ENCODE results near the gene AQR. TPM values are rescaled to one million over a fixed set of nuclear protein-coding genes. Genes with fewer than 3 reads are reported as not detected.

The AQR gene
- 32.9 TPM for total RNA-seq

- ATAC-seq = peak; percentile 100
- intact Hi-C loops (cut with DNase I) = no loop called here
- DNase-seq (ENCODE audit: low spot score) = peak; percentile 95
Observed at GRCh38 chr15:34969340-34970097, at the start of gene AQR. TSS of gene AQR (minus strand) at chr15:34969742. CDS start at chr15:34969613, 129 bp downstream.

- no peak for ATAC-seq
- intact Hi-C loops (cut with DNase I) = no loop called here
- no peak for DNase-seq (ENCODE audit: low spot score)
Observed at GRCh38 chr15:35014241-35014640, 44.7 kb upstream of the AQR start.

DNA sequence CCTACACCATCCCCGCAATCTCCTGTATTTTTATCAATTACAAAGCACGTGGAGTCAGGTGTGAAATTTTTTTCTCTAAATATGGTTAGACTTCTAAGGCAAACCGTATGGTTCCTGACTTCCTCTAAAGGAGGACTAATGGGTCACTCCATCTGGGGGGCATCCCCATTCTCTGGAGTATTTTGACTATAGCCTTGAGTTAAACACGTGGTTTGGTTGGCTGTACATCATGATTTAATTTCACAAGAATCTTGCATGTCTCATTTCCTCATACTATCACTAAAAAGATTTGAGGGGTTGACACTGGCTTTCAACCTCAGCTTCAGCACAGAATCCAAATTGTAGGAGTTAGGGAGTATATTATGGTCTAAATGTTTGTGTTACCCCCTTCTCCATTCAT lies 43.8 kb upstream of the AQR start:
- no peak for ATAC-seq
- no peak for DNase-seq (ENCODE audit: low spot score)
- intact Hi-C loops (cut with DNase I) = no loop called here

GRCh38 chr15:35007397-35007796 lies 37.9 kb upstream of the AQR start:
- intact Hi-C loops (cut with DNase I) = loop anchor here (5.0 kb wide), 1 partner anchor 1125 kb away; no protein-coding TSS in a partner anchor
- DNase-seq (ENCODE audit: low spot score) = no peak
- no peak for ATAC-seq

DNA sequence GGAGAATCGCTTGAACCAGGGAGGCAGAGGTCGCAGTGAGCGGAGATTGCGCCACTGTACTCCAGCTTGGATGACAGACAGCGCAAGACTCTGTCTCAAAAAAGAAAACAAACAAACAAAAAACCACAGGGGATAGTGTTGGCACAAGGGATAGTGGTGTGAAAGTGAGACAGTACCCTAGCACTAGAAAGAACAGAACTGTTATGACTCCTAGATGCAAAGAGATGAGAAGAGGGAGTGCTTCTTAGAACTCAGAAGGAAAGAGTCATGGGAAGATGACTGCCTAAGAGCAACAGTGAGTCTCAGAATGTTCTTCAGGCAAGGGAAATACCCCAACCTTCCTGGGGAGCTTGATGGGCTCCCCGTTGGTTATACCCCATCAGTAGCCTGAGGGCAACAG lies 36.4 kb upstream of the AQR start:
- DNase-seq (ENCODE audit: low spot score) (no peak), ATAC-seq (no peak)
- intact Hi-C loops (cut with DNase I) = loop anchor here (5.0 kb wide), 1 partner anchor 1126 kb away; no protein-coding TSS in a partner anchor

DNA sequence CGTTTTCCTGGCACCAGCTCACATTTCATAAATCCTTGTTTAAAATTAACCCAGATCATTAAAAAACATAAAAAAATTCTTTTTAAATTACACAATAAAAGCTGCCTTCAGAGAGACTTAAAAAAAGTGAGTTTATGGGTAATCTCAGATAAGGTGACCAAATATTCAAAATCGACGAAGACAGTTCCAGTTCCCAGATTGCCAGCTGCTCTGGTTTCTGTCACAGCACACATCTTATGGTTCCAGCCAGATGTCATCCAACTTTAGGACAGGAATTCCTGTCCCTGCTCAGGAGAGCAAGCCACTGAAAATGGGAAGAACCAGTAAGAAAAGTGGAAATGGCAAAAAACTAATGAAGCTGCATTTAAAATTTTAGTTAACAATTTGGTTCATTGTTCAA lies 34.4 kb upstream of the AQR start:
- intact Hi-C loops (cut with DNase I) = no loop called here
- no peak for ATAC-seq

GRCh38 chr15:35000511-35000910 lies 31.0 kb upstream of the AQR start:
- ATAC-seq (peak; percentile 60), DNase-seq (ENCODE audit: low spot score) (no peak)
- intact Hi-C loops (cut with DNase I) = no loop called here

More for the DNA sequence above, 34.4 kb upstream of the AQR start:
- no peak for DNase-seq (ENCODE audit: low spot score)

DNA sequence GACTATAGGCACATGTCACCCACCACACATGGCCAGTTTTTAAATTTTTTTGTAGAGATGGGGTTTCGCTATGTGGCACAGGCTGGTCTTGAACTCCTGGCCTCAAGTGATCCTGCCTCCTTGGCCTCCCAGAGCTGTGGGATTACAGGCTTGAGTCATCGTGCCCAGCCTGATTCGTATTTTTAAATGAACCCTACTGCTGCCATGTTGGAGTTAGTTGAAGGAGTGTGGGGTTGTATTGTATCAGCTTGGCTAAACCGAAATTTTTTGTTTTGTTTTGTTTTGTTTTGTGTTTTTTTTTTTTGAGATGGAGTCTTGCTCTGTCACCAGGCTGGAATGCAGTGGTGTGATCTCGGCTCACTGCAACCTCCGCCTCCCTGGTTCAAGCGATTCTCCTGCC lies 30.4 kb upstream of the AQR start:
- ATAC-seq = no peak
- DNase-seq (ENCODE audit: low spot score) = no peak
- intact Hi-C loops (cut with DNase I) = no loop called here

GRCh38 chr15:34994925-34995324 lies 25.4 kb upstream of the AQR start:
- no peak for DNase-seq (ENCODE audit: low spot score)
- intact Hi-C loops (cut with DNase I) = no loop called here
- no peak for ATAC-seq

- intact Hi-C loops (cut with DNase I) = no loop called here
- ATAC-seq (no peak), DNase-seq (ENCODE audit: low spot score) (no peak)
Observed at GRCh38 chr15:34993877-34994276, 24.3 kb upstream of the AQR start.

DNA sequence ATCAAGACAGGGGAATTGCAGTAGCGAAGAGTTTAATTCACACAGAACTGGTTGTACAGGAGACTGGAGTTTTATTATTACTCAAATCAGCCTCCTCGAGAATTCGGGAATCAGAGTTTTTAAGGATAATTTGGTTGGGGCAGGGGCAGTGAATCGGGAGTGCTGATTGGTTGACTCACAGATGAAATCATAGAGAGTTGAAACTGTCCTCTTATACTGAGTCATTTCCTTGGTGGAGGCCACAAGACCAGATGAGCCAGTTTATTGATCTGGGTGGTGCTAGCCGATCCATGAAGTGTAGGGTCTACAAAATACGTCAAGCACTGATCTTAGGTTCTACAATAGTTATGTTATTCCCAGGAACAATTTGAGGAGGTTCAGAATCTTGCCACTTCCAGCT lies 23.9 kb upstream of the AQR start:
- intact Hi-C loops (cut with DNase I) = no loop called here
- ATAC-seq = no peak
- DNase-seq (ENCODE audit: low spot score) = no peak

DNA sequence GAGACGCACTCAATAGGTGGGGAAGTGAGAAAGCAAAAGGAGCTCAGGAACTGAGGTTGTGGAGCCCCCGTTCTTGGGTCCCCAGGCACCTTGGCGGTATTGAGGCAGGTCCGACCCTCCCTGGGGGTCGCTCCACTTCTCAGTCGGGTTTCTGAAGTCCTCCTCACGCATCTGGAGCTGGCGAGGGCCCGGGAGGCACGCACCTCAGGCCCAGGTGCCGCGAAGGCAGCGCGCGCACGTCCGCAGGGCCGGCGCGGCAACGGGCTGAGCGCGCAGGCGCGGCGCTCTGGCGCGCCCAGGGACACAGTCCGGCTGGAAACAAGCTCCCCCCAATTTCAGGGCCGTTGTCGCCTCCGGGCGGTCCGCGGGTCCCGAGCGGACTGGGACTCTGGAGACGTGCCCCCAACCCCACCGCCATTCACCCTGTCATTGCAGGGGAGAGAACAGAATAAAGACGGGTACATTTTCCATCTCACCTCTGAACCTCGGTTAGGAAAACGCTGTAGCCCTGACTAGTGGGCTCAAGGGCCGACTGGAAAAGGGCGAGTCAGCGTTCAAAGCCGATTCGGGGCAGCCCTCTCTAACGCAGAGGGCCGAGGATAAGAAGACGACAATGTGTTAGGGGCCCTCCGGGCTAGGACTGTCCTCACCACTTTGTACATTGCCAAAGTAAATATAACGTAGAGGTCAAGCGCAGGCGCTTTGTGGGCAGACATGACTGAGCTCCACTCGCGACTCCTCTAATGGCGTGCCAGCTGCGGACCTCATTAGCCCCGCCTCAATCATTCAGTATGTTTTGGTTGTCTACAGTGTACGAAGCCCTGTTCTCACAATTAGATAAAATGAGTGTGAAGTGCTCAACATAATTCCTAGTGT lies 18.7 kb upstream of the AQR start, which contains the start of gene ZNF770:
ZNF770 (minus strand) TSS at position 261 of the 876 bp plus-strand sequence. CDS start 4,853 bp downstream, outside the sequence.
- intact Hi-C loops (cut with DNase I) = no loop called here
- ATAC-seq (peak; percentile 97), DNase-seq (ENCODE audit: low spot score) (peak; percentile 87)

GRCh38 chr15:34987609-34988026 lies 18.1 kb upstream of the AQR start:
- ATAC-seq = no peak
- intact Hi-C loops (cut with DNase I) = no loop called here
- no peak for DNase-seq (ENCODE audit: low spot score)

DNA sequence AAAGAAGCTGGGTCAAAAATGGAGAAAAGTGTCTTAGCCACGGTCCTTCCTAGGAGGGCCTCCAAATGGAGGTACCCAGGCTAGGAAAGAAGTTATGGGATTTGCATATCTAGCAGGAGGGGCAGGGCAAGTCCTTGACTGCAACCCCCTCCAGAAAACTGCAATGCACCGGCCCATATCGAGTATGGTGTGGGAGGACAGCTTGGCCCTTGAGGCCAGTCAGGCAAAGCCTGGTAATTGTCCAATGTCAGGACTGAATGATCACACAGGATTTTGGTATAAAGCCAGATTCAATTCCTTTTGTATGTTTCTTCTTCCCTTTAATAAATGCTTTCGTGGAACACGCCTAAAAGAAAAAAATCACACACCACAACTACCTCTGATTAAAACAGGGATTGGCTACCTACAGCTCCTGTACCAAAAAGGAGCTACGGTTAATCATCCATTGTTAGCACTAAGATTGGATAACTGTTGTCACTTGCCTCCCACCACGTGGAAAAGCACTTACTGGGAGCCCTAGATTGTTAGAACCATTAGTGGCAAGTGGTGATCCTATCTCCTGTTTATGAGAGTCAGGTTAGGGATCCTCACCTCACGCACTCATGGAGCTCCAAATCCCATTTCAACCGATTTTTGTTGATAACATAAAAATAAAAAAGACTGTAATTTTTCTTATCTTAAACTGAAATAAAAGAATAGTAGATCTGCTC lies 17.4 kb upstream of the AQR start:
- intact Hi-C loops (cut with DNase I) = no loop called here
- DNase-seq (ENCODE audit: low spot score) (no peak), ATAC-seq (no peak)

GRCh38 chr15:34986326-34986725 lies 16.8 kb upstream of the AQR start:
- intact Hi-C loops (cut with DNase I) = no loop called here
- no peak for DNase-seq (ENCODE audit: low spot score)
- ATAC-seq = no peak

DNA sequence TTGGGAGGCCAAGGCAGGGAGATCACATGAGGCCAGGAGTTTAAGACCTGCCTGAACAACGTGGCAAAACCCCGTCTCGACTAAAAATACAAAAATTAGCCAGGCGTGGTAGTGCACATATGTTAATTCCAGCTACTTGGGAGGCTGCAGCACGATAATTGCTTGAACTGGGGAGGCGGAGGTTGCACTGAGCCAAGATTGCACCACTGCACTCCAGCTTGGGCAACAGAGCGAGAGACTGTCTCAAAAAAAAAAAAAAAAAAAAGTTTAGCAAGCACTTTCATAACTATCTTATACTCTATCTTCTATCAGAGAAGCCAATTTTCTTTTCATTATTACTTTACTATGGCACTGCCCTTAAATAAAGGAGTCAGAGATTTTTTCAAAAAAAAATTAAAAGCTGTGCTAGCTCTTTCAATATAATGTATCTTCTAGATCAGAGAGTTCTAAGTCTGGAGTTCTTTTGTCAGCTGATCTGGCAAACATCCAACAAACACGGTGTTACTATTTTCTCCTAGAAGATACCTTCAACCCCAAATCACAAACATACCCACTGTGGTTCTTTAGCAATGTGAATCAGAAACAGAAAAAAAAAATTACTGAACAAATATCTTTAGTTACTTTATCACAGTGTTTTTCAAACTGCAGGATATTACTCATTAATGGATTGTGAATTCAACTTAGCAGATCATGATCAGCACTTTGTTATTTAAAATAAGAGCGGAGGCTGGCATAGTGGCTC lies 15.5 kb upstream of the AQR start:
- intact Hi-C loops (cut with DNase I) = no loop called here
- DNase-seq (ENCODE audit: low spot score) (no peak), ATAC-seq (no peak)

DNA sequence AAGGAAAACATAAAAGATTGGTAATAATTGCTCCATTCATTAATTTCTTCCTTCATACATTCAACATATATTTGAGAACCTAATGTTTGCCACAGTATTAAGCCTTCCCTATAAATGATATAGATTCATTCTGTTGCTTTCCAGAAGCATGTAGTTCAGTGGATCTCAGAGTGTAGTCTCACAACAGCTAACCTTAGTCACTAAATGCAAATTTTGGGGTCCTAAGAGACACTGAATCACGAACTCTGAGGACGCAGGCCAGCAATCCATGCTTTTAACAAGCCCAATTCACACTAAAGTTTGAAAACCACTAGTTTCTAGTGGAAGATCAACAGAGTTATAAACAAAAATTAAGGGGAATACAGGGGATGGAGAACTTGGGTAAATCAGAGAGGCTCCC lies 7.2 kb upstream of the AQR start:
- intact Hi-C loops (cut with DNase I) = no loop called here
- no peak for DNase-seq (ENCODE audit: low spot score)
- no peak for ATAC-seq

DNA sequence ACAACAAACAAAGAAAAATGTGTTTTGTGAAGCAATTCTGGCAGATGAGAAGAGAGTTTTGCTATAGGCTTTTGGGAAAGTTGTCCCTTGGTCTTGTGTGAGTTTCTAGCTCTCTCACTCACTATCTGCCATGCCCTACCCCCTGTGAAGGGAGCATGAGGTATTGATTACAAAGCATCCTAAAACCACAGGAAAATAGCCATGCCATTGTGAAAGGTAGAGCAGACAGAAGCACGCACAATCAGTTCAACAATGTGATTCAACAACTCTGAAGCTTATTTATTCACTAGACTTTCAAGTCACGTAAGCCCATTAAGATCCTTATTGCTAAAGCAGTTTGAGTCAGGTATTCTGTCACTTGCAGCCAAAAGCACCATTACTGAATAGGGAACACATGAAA lies 6.5 kb upstream of the AQR start:
- ATAC-seq (no peak), DNase-seq (ENCODE audit: low spot score) (no peak)
- intact Hi-C loops (cut with DNase I) = no loop called here

- ATAC-seq = no peak
- DNase-seq (ENCODE audit: low spot score) = no peak
- intact Hi-C loops (cut with DNase I) = no loop called here
Observed at GRCh38 chr15:34973512-34973911, 4.0 kb upstream of the AQR start.

All from sciatic nerve (tissue), 2 donors.